H9 (cell line): ENCODE measurements around the gene SH3GL2. TPM values are rescaled to one million over a fixed set of nuclear protein-coding genes. Genes with fewer than 3 reads are reported as not detected.

Experiments used
- DNase-seq: peaks from one replicate; pipeline ENCODE4 v3.0.0-alpha.2; 2017
- H2AFZ ChIP-seq: one replicate; pipeline ENCODE4 v1.6.1; 2013; ENCODE audit warnings: mild to moderate bottlenecking, low read length, control low read depth, moderate library complexity
- H2AK5ac ChIP-seq: 2 replicates; pipeline ENCODE4 v1.6.1; 2013; ENCODE audit warnings: low read length, control low read depth, mixed read lengths; ENCODE audit not compliant: insufficient read length
- H2BK120ac ChIP-seq: one replicate; pipeline ENCODE4 v1.6.1; 2013; ENCODE audit warnings: low read depth, mild to moderate bottlenecking, low read length, control low read depth, inconsistent platforms; ENCODE audit not compliant: poor library complexity, severe bottlenecking
- H2BK12ac ChIP-seq: 2 replicates; pipeline ENCODE4 v1.6.1; 2013; ENCODE audit warnings: low read length, control low read depth, mixed read lengths, low read depth; ENCODE audit not compliant: insufficient read length
- H2BK15ac ChIP-seq: 2 replicates; pipeline ENCODE4 v1.6.1; 2013; ENCODE audit warnings: low read depth, low read length, control low read depth
- H2BK20ac ChIP-seq: one replicate; pipeline ENCODE4 v1.6.1; 2013; ENCODE audit warnings: low read depth, mild to moderate bottlenecking, low read length, control low read depth, inconsistent platforms; ENCODE audit not compliant: poor library complexity, severe bottlenecking
- H2BK5ac ChIP-seq: 2 replicates; pipeline ENCODE4 v1.6.1; 2013; ENCODE audit warnings: low read length, control low read depth, mixed read lengths; ENCODE audit not compliant: insufficient read length
- H3K14ac ChIP-seq: 2 replicates; pipeline ENCODE4 v1.6.1; 2013; ENCODE audit warnings: low read length, control low read depth; ENCODE audit not compliant: insufficient read depth
- H3K18ac ChIP-seq: 2 replicates; pipeline ENCODE4 v1.6.1; 2013; ENCODE audit warnings: low read depth, mild to moderate bottlenecking, mixed read lengths, low read length, control low read depth; ENCODE audit not compliant: insufficient read length
- H3K23ac ChIP-seq: 2 replicates; pipeline ENCODE4 v1.6.1; 2013; ENCODE audit warnings: low read length, control low read depth, mixed read lengths, low read depth; ENCODE audit not compliant: insufficient read length
- H3K23me2 ChIP-seq: 2 replicates; pipeline ENCODE4 v1.6.1; 2013; ENCODE audit warnings: low read depth, mild to moderate bottlenecking, mixed read lengths, low read length, control low read depth; ENCODE audit not compliant: insufficient read length, poor library complexity, severe bottlenecking
- H3K27ac ChIP-seq: 2 replicates; pipeline ENCODE4 v1.5.1; 2013; ENCODE audit warnings: low read length, control low read depth, mixed read lengths, low read depth; ENCODE audit not compliant: insufficient read length
- H3K27me3 ChIP-seq: 2 replicates; pipeline ENCODE4 v1.6.1; 2013; ENCODE audit warnings: low read length, control low read depth, inconsistent platforms; ENCODE audit not compliant: insufficient read depth
- H3K4ac ChIP-seq: 2 replicates; pipeline ENCODE4 v1.6.1; 2013; ENCODE audit warnings: low read depth, mild to moderate bottlenecking, control low read depth, inconsistent platforms, low read length, moderate library complexity
- H3K4me1 ChIP-seq: 2 replicates; pipeline ENCODE4 v1.6.1; 2013; ENCODE audit warnings: low read length, control low read depth, inconsistent platforms; ENCODE audit not compliant: insufficient read depth
- H3K4me2 ChIP-seq: 2 replicates; pipeline ENCODE4 v1.6.1; 2013; ENCODE audit warnings: low read length, control low read depth, mixed read lengths; ENCODE audit not compliant: insufficient read length, insufficient read depth
- H3K56ac ChIP-seq: 2 replicates; pipeline ENCODE4 v1.6.1; 2013; ENCODE audit warnings: low read depth, mild to moderate bottlenecking, mixed read lengths, low read length, control low read depth; ENCODE audit not compliant: insufficient read length
- H3K79me1 ChIP-seq: 2 replicates; pipeline ENCODE4 v1.6.1; 2013; ENCODE audit warnings: low read depth, mild to moderate bottlenecking, moderate library complexity, low read length, control low read depth, inconsistent platforms; ENCODE audit not compliant: insufficient read depth, poor library complexity, severe bottlenecking
- H3K79me2 ChIP-seq: 2 replicates; pipeline ENCODE4 v1.6.1; 2013; ENCODE audit warnings: low read length, control low read depth, inconsistent platforms; ENCODE audit not compliant: insufficient read depth
- H3K9ac ChIP-seq: 2 replicates; pipeline ENCODE4 v1.6.1; 2013; ENCODE audit warnings: low read length, control low read depth, mixed read lengths; ENCODE audit not compliant: insufficient read length; ENCODE audit errors: extremely low read depth
- H3K9me3 ChIP-seq: one replicate; pipeline ENCODE4 v1.6.1; 2013; ENCODE audit warnings: low read depth, low read length, inconsistent platforms; ENCODE audit not compliant: control insufficient read depth
- H3T11ph ChIP-seq: one replicate; pipeline ENCODE4 v1.6.1; 2013; ENCODE audit warnings: mild to moderate bottlenecking, low read length, control low read depth, inconsistent platforms
- H4K20me1 ChIP-seq: one replicate; pipeline ENCODE4 v1.6.1; 2013; ENCODE audit not compliant: control insufficient read depth, insufficient read length, insufficient read depth
- H4K5ac ChIP-seq: 2 replicates; pipeline ENCODE4 v1.6.1; 2013; ENCODE audit warnings: low read depth, mild to moderate bottlenecking, mixed read lengths, low read length, control low read depth; ENCODE audit not compliant: insufficient read length
- H4K8ac ChIP-seq: replicated peaks from 2 replicates; pipeline ENCODE4 v1.6.1; 2013; ENCODE audit warnings: low read length, control low read depth, mixed read lengths, low read depth; ENCODE audit not compliant: insufficient read length
- H4K91ac ChIP-seq: 2 replicates; pipeline ENCODE4 v1.6.1; 2013; ENCODE audit warnings: low read depth, mild to moderate bottlenecking, moderate library complexity, mixed read lengths, low read length, control low read depth; ENCODE audit not compliant: insufficient read length
- H3K27ac Mint-ChIP-seq, 3 experiments: 2 replicates in 2 of 3; 3 replicates in 1 of 3; pipeline ENCODE4 v1.8.0; 2020 to 2021; ENCODE audit warnings: mixed read lengths in 3 of 3, mild to moderate bottlenecking in 1 of 3, moderate library complexity in 1 of 3
- H3K27me3 Mint-ChIP-seq: 2 replicates; pipeline ENCODE4 v1.8.0; 2021; ENCODE audit warnings: low read depth, mild to moderate bottlenecking, moderate library complexity, mixed read lengths
- H3K36me3 Mint-ChIP-seq, 3 experiments: 2 replicates in 2 of 3; 3 replicates in 1 of 3; pipeline ENCODE4 v1.8.0; 2020 to 2021; ENCODE audit warnings: low read depth in 3 of 3, mixed read lengths in 3 of 3; ENCODE audit not compliant: insufficient read depth in 1 of 3
- H3K4me1 Mint-ChIP-seq, 2 experiments: 2 replicates each; pipeline ENCODE4 v1.8.0; 2020; ENCODE audit warnings: mixed read lengths in 2 of 2
- H3K4me3 Mint-ChIP-seq, 2 experiments: 2 replicates in 1 of 2; 3 replicates in 1 of 2; pipeline ENCODE4 v1.8.0; 2020 to 2021; ENCODE audit warnings: mild to moderate bottlenecking in 2 of 2, mixed read lengths in 2 of 2, moderate library complexity in 1 of 2
- H3K9me3 Mint-ChIP-seq, 2 experiments: 2 replicates in 1 of 2; 3 replicates in 1 of 2; pipeline ENCODE4 v1.8.0; 2020; ENCODE audit warnings: mild to moderate bottlenecking in 2 of 2, mixed read lengths in 2 of 2, moderate library complexity in 1 of 2
- WGBS: extraction: QIAGEN DNeasy Blood & Tissue Kit; methylation state at CpG from one replicate; pipeline ENCODE4 v1.1.7; 2013; ENCODE audit warnings: missing lambda C conversion rate, low lambda C conversion rate, mixed read lengths; ENCODE audit not compliant: insufficient read length; ENCODE audit errors: extremely low coverage; 5-methylcytosine and 5-hydroxymethylcytosine counted together
- total RNA-seq: library from RNA; stranded (reverse); gene quantifications from 2 replicates; pipeline ENCODE4 v1.2.1, GENCODE V29; 2021
- TF ChIP-seq, protein P1 (sequence below): fragments of 200-600 bp; sonication (generic); conservative IDR thresholded peaks from 3 replicates; pipeline ENCODE4 v1.8.0; 2021; ENCODE audit warnings: antibody characterized with exemption, mild to moderate bottlenecking

SH3GL2 gene
- total RNA-seq, 1 experiment from 2014 or later = 6.5 TPM

DNA sequence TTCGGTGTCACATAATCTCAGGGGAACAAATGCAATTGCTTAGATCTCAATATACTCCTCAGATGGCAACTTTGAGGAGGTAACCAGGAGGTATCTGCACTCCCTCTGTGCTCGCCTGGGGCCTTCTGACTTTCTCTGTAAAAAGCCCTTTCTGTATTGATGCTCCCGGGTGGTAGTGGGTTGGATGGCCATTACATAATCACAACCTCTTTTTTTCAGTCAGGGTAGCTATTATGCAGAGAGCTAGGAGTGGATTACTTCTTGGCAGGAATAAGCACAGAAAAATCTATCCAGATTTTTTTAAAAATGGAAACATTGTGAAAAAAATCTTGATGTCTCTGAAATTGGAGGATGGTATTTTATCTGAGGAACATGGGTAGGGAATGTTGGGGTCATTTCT lies 116.6 kb downstream of the SH3GL2 start:
- H3K9ac ChIP-seq = no peak overlapping the region
- no peak overlapping the region for H2AK5ac ChIP-seq
- H4K20me1 ChIP-seq = no peaks in the 10 kb centered on the region
- Mint-ChIP-seq H3K27ac (no peak overlapping the region; a peak in 1 of 7 replicates), H3K4me3 (no peak overlapping the region), H3K27me3 (no peaks in the 10 kb centered on the region), H3K9me3 (no peaks in the 10 kb centered on the region), H3K36me3 (no peaks in the 10 kb centered on the region), H3K4me1 (no peaks in the 10 kb centered on the region)
- no peak overlapping the region for H2BK12ac ChIP-seq
- no peak overlapping the region for H4K91ac ChIP-seq
- no peak overlapping the region for H3K14ac ChIP-seq
- H3K79me2 ChIP-seq = no peaks in the 10 kb centered on the region
- H3K4ac ChIP-seq = no peak overlapping the region
- no peak overlapping the region for H3K56ac ChIP-seq
- no peaks in the 10 kb centered on the region for H3K9me3 ChIP-seq
- H2BK15ac ChIP-seq = no peak overlapping the region
- no peak for DNase-seq
- H2AFZ ChIP-seq = no peak overlapping the region
- H2BK120ac ChIP-seq = no peak overlapping the region
- H4K8ac ChIP-seq = no peak overlapping the region
- no peaks in the 10 kb centered on the region for H3K27me3 ChIP-seq
- no peak overlapping the region for H3K4me2 ChIP-seq
- H3K23ac ChIP-seq = no peak overlapping the region
- no peaks in the 10 kb centered on the region for H3K4me1 ChIP-seq
- no peak overlapping the region for H4K5ac ChIP-seq
- no peak overlapping the region for H3T11ph ChIP-seq
- H3K23me2 ChIP-seq = no peaks in the 10 kb centered on the region
- no peak overlapping the region for H3K27ac ChIP-seq
- no peaks in the 10 kb centered on the region for H3K79me1 ChIP-seq
- no peak overlapping the region for H3K18ac ChIP-seq
- no CpG with 5 or more reads among the region's 3 CpGs for WGBS
- TF ChIP-seq, protein P1, sequence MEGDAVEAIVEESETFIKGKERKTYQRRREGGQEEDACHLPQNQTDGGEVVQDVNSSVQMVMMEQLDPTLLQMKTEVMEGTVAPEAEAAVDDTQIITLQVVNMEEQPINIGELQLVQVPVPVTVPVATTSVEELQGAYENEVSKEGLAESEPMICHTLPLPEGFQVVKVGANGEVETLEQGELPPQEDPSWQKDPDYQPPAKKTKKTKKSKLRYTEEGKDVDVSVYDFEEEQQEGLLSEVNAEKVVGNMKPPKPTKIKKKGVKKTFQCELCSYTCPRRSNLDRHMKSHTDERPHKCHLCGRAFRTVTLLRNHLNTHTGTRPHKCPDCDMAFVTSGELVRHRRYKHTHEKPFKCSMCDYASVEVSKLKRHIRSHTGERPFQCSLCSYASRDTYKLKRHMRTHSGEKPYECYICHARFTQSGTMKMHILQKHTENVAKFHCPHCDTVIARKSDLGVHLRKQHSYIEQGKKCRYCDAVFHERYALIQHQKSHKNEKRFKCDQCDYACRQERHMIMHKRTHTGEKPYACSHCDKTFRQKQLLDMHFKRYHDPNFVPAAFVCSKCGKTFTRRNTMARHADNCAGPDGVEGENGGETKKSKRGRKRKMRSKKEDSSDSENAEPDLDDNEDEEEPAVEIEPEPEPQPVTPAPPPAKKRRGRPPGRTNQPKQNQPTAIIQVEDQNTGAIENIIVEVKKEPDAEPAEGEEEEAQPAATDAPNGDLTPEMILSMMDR = no peak
- no peak overlapping the region for H2BK5ac ChIP-seq
- H2BK20ac ChIP-seq = no peak overlapping the region
